CD4-positive, alpha-beta T cell (primary cell): ENCODE results near the gene AP1M1. TPM values are rescaled to one million over a fixed set of nuclear protein-coding genes. Genes with fewer than 3 reads are reported as not detected.

Source experiments
- ATAC-seq: fragments of 200-7000 bp; cut with Tn5 transposase; one replicate; pipeline ENCODE4 v1.10.0; 2022; ENCODE audit warnings: mild to moderate bottlenecking; ENCODE audit not compliant: poor library complexity
- CTCF ChIA-PET: fragments of 350-600 bp; sonication (Branson Sonifier 250); formaldehyde crosslinking; loops from one replicate; lab custom pipeline; 2021; ENCODE audit warnings: antibody characterized with exemption, inconsistent platforms; lab: Charles Lee
- POLR2A ChIA-PET: fragments of 350-600 bp; sonication (Branson Sonifier 250); formaldehyde crosslinking; loops from one replicate; lab custom pipeline; 2021; ENCODE audit warnings: antibody characterized with exemption, inconsistent platforms; lab: Charles Lee
- DNase-seq, 14 experiments: peaks; one replicate each; pipeline ENCODE4 v3.0.0-alpha.2; 2013 to 2020; ENCODE audit warnings: mixed read lengths in 2 of 14
- H3K27ac ChIP-seq, 2 donors: one replicate each; pipeline versions ENCODE4 v1.5.1 to v1.7.0; 2013; ENCODE audit warnings: low read length in 2 of 2, low read depth in 1 of 2, mild to moderate bottlenecking in 1 of 2
- H3K27me3 ChIP-seq, 2 experiments: 1 replicate in 1 of 2; 2 replicates in 1 of 2; pipeline versions ENCODE4 v1.6.1 to v1.7.0; 2013; ENCODE audit warnings: low read length in 2 of 2, control low read depth in 1 of 2, mild to moderate bottlenecking in 1 of 2, moderate library complexity in 1 of 2; ENCODE audit not compliant: insufficient read depth in 2 of 2, control insufficient read depth in 1 of 2
- H3K36me3 ChIP-seq: one replicate; pipeline ENCODE4 v1.6.1; 2013; ENCODE audit warnings: low read length, control low read depth; ENCODE audit not compliant: insufficient read depth
- H3K4me1 ChIP-seq: one replicate; pipeline ENCODE4 v1.6.1; 2013; ENCODE audit warnings: low read length, control low read depth; ENCODE audit not compliant: insufficient read depth
- H3K4me3 ChIP-seq: one replicate; pipeline ENCODE4 v1.5.1; 2013; ENCODE audit warnings: mild to moderate bottlenecking, low read length, moderate library complexity
- H3K9me3 ChIP-seq, 2 experiments: 1 replicate in 1 of 2; 2 replicates in 1 of 2; pipeline versions ENCODE4 v1.6.1 to v1.7.0; 2013; ENCODE audit warnings: low read length in 2 of 2, mild to moderate bottlenecking in 2 of 2, control low read depth in 1 of 2, moderate library complexity in 1 of 2; ENCODE audit not compliant: control insufficient read depth in 1 of 2, insufficient read depth in 1 of 2
- H3K27ac Mint-ChIP-seq: one replicate; pipeline ENCODE4 v1.8.0; 2020; ENCODE audit warnings: mixed read lengths
- H3K27me3 Mint-ChIP-seq: one replicate; pipeline ENCODE4 v1.8.0; 2021; ENCODE audit warnings: mixed read lengths
- H3K36me3 Mint-ChIP-seq: one replicate; pipeline ENCODE4 v1.8.0; 2021; ENCODE audit warnings: low read depth, mixed read lengths
- H3K4me1 Mint-ChIP-seq: one replicate; pipeline ENCODE4 v1.8.0; 2021; ENCODE audit warnings: low read depth, mixed read lengths
- H3K4me3 Mint-ChIP-seq: one replicate; pipeline ENCODE4 v1.8.0; 2020; ENCODE audit warnings: mild to moderate bottlenecking, mixed read lengths
- H3K9me3 Mint-ChIP-seq: one replicate; pipeline ENCODE4 v1.8.0; 2020; ENCODE audit warnings: mixed read lengths
- CTCF ChIP-seq: fragments of 200-600 bp; IDR thresholded peaks from one replicate; pipeline ENCODE4 v1.8.0; 2022; ENCODE audit warnings: antibody characterized with exemption, mild to moderate bottlenecking
- intact Hi-C, 2 experiments: fragments of 100-400 bp; cut with DNase I in 1 of 2; cut with micrococcal nuclease in 1 of 2; formaldehyde crosslinking; loops; one replicate each; pipeline versions ENCODE4 v1.15.1 to v1.9.0; 2023 to 2025; cut with DNase I, micrococcal nuclease
- total RNA-seq, 174 experiments: library from RNA in 2 of 174; stranded (reverse) in 2 of 174; gene quantifications; one replicate each; pipeline ENCODE4 v1.2.3 and lab custom pipeline; 2021 to 2026

Gene AP1M1
- total RNA-seq, 2 experiments from 2014 or later, result 52.1 to 58.3 TPM

- POLR2A ChIA-PET, result no interaction called here
- H3K27me3 Mint-ChIP-seq, result no peaks in the 10 kb centered on the region
- ATAC-seq (no peak), DNase-seq (no peak)
- peaks cover 50% of the 10 kb centered on the region for H3K36me3 Mint-ChIP-seq
- peaks cover 39% of the 10 kb centered on the region for H3K4me1 ChIP-seq
- peak overlapping the region; percentile 87 for H3K4me3 Mint-ChIP-seq
- no peaks in the 10 kb centered on the region for H3K9me3 Mint-ChIP-seq
- peaks cover 33% of the 10 kb centered on the region for H3K36me3 ChIP-seq
- H3K27me3 ChIP-seq, result no peaks in the 10 kb centered on the region
- H3K27ac ChIP-seq, result no peak overlapping the region
- no peak overlapping the region for H3K4me3 ChIP-seq
- peaks cover 37% of the 10 kb centered on the region for H3K4me1 Mint-ChIP-seq
- TF ChIP-seq CTCF, result no peak
- no peaks in the 10 kb centered on the region for H3K9me3 ChIP-seq
- CTCF ChIA-PET, result no interaction called here
- H3K27ac Mint-ChIP-seq, result peak overlapping the region; percentile 92
- intact Hi-C loops, result loop anchor here in 1 of 2 experiments (5.0 kb wide), 5 partner anchors 38 to 362 kb away; partner anchors contain the start of genes EPS15L1 and KLF2
These were observed 1.7 kb downstream of the AP1M1 start for GRCh38 chr19:16199275-16199932.

DNA sequence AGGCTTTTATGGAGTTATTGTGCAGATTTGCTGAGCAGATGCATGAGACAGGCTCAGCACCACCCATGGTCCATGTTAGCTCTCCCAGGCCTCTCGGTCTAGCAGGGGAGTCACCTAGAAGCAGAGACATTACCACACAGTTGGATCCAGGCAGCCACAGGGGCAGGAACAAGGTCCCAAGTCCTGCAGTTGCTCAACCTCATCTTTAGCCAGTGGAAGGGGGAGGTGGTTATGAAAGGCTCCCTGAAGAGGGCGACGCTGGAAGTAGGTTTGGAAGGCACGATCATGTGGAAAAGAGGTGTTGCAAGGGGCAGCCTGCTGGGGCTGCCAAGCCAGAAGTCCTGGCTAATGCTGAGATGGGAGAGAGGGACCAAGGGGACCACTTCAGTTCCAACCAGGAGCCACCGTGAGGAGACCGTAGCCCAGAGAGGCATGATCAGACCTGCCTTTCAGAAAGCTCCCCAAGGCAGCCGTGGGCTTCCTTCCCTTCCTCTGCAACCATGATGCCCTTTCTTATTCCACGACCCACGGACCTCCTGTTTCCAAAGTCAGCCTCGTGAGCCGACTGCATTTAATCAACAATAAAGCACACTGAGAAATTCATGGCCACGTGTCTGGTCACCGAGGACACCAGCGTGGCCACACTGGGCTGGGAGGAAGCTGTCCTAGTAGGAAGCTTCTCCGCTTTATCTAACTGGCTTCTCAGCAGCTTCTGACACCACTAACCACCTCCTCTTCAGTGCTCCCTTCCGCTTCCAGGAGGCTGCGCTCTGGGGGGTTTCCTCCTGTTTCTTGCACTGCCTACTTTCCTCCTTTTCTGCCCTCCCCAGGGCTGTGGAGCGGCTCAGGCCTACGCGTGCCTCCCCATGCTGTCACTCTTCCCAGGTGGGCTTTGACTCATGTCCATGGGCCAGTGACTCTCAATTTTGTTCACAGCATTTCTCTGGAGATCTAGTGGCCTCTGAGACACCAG lies 2.6 kb downstream of the AP1M1 start:
- intact Hi-C loops, result no loop called here
- CTCF ChIA-PET, result no interaction called here
- Histone ChIP-seq H3K27ac (no peak overlapping the region), H3K4me3 (no peak overlapping the region), H3K4me1 (peaks cover 39% of the 10 kb centered on the region), H3K9me3 (no peaks in the 10 kb centered on the region), H3K27me3 (no peaks in the 10 kb centered on the region), H3K36me3 (peaks cover 40% of the 10 kb centered on the region)
- peak overlapping the region; percentile 69 for H3K27ac Mint-ChIP-seq
- POLR2A ChIA-PET, result no interaction called here
- no peaks in the 10 kb centered on the region for H3K9me3 Mint-ChIP-seq
- peak in 1 of 14 experiments; percentile 26 for DNase-seq
- peaks cover 37% of the 10 kb centered on the region for H3K4me1 Mint-ChIP-seq
- no peak for TF ChIP-seq CTCF
- no peak for ATAC-seq
- H3K36me3 Mint-ChIP-seq, result peaks cover 51% of the 10 kb centered on the region
- peak overlapping the region; percentile 82 for H3K4me3 Mint-ChIP-seq
- H3K27me3 Mint-ChIP-seq, result no peaks in the 10 kb centered on the region

GRCh38 chr19:16201011-16201391 lies 3.3 kb downstream of the AP1M1 start:
- no peak overlapping the region for H3K27ac ChIP-seq
- peaks cover 53% of the 10 kb centered on the region for H3K36me3 Mint-ChIP-seq
- H3K36me3 ChIP-seq, result peaks cover 47% of the 10 kb centered on the region
- no peaks in the 10 kb centered on the region for H3K27me3 Mint-ChIP-seq
- H3K4me1 Mint-ChIP-seq, result peaks cover 37% of the 10 kb centered on the region
- H3K9me3 ChIP-seq, result no peaks in the 10 kb centered on the region
- no peak for DNase-seq
- intact Hi-C loops, result no loop called here
- H3K9me3 Mint-ChIP-seq, result no peaks in the 10 kb centered on the region
- H3K27me3 ChIP-seq, result no peaks in the 10 kb centered on the region
- ChIA-PET POLR2A (no interaction called here), CTCF (no interaction called here)
- H3K4me3 Mint-ChIP-seq, result peak overlapping the region; percentile 82
- no peak overlapping the region for H3K4me3 ChIP-seq
- no peak for TF ChIP-seq CTCF
- peaks cover 39% of the 10 kb centered on the region for H3K4me1 ChIP-seq
- no peak for ATAC-seq
- H3K27ac Mint-ChIP-seq, result peak overlapping the region; percentile 69
